ENCODE data around the gene SACS.

The SACS gene

GRCh38 chr13:23462815-23463559, 29.5 kb upstream of the SACS start:
- no peak for DNase-seq (ENCODE audit: extremely low read depth, low read depth)
- TF ChIP-seq CTCF (IDR thresholded peaks at IDR 0.05; ENCODE audit: low read depth, low read length) = no peak

GRCh38 chr13:23461544-23461943, 28.0 kb upstream of the SACS start:
- DNase-seq (ENCODE audit: extremely low read depth, low read depth) = no peak
- no peak for TF ChIP-seq CTCF (IDR thresholded peaks at IDR 0.05; ENCODE audit: low read depth, low read length)

- DNase-seq (ENCODE audit: extremely low read depth, low read depth) = no peak
- no peak for TF ChIP-seq CTCF (IDR thresholded peaks at IDR 0.05; ENCODE audit: low read depth, low read length)
Observed at GRCh38 chr13:23460921-23461320, 27.4 kb upstream of the SACS start.

- DNase-seq (ENCODE audit: extremely low read depth, low read depth) = no peak
- no peak for TF ChIP-seq CTCF (IDR thresholded peaks at IDR 0.05; ENCODE audit: low read depth, low read length)
Observed at GRCh38 chr13:23460309-23460708, 26.8 kb upstream of the SACS start.

- no peak for TF ChIP-seq CTCF (IDR thresholded peaks at IDR 0.05; ENCODE audit: low read depth, low read length)
- DNase-seq (ENCODE audit: extremely low read depth, low read depth) = no peak
Observed at GRCh38 chr13:23458989-23459388, 25.5 kb upstream of the SACS start.

GRCh38 chr13:23456437-23457210, 23.1 kb upstream of the SACS start:
- no peak for TF ChIP-seq CTCF (IDR thresholded peaks at IDR 0.05; ENCODE audit: low read depth, low read length)
- no peak for DNase-seq (ENCODE audit: extremely low read depth, low read depth)

Measured in AG09319 (cell line).